HCT116 (cell line): ENCODE data around the gene ABCC1.

Experiments used
- CEBPB ChIP-seq: IDR thresholded peaks from 2 replicates; pipeline ENCODE4 v1.6.1; 2012; ENCODE audit warnings: low read depth
- CTCF ChIP-seq, 3 experiments: fragments of 200-600 bp in 1 of 3; sonication (generic) in 1 of 3; IDR thresholded peaks in 2 of 3; conservative IDR thresholded peaks in 1 of 3; 2 replicates each; pipeline ENCODE4 v1.5.1; 2012 to 2017; ENCODE audit warnings: low read depth in 2 of 3, low read length in 2 of 3, antibody characterized with exemption in 1 of 3, borderline replicate concordance in 1 of 3, control low read depth in 1 of 3, mild to moderate bottlenecking in 1 of 3, mixed read lengths in 1 of 3, mixed run types in 1 of 3, moderate library complexity in 1 of 3; ENCODE audit not compliant: insufficient read depth in 1 of 3
- EGR1 ChIP-seq: IDR thresholded peaks from 2 replicates; pipeline ENCODE4 v1.6.1; 2012; ENCODE audit warnings: low read depth
- EZH2 ChIP-seq: fragments of 200-600 bp; sonication (generic); IDR thresholded peaks from 2 replicates; pipeline ENCODE4 v1.6.1; 2017; ENCODE audit warnings: antibody characterized with exemption, mixed run types
- POLR2A ChIP-seq: IDR thresholded peaks from 2 replicates; pipeline ENCODE4 v1.7.0; 2011; ENCODE audit warnings: borderline replicate concordance; ENCODE audit not compliant: insufficient read depth, insufficient read length; ENCODE audit errors: extremely low read depth
- POLR2AphosphoS5 ChIP-seq: IDR thresholded peaks from 2 replicates; pipeline ENCODE4 v1.6.1; 2011; ENCODE audit warnings: mild to moderate bottlenecking, low read depth, low read length, moderate library complexity
- RAD21 ChIP-seq: IDR thresholded peaks from 2 replicates; pipeline ENCODE4 v1.6.1; 2012; ENCODE audit warnings: low read depth, mild to moderate bottlenecking
- REST ChIP-seq: IDR thresholded peaks from 2 replicates; pipeline ENCODE4 v1.6.1; 2012; ENCODE audit warnings: low read depth
- ZBTB33 ChIP-seq: IDR thresholded peaks from 2 replicates; pipeline ENCODE4 v1.6.1; 2011; ENCODE audit warnings: mild to moderate bottlenecking, low read length, moderate library complexity; ENCODE audit not compliant: insufficient replicate concordance; ENCODE audit errors: extremely low read depth
- ZNF274 ChIP-seq: fragments of 200-500 bp; sonication (Bioruptor generic); IDR thresholded peaks from 2 replicates; pipeline ENCODE4 v1.6.1; 2014; ENCODE audit warnings: mild to moderate bottlenecking, low read depth, low read length, inconsistent platforms

GRCh38 chr16:16041196-16041892 lies 91.9 kb downstream of the ABCC1 start:
- TF ChIP-seq RAD21 (no peak), CTCF (IDR thresholded peaks at IDR 0.05 in 2 of 3, conservative IDR thresholded peaks at IDR 0.05 in 1 of 3; ENCODE audit: borderline replicate concordance in 1 of 3, insufficient read depth in 1 of 3, low read depth in 2 of 3, low read length in 2 of 3) (no peak), EZH2 (no peak), EGR1 (no peak), POLR2A (no peak), POLR2AphosphoS5 (no peak), ZNF274 (no peak), REST (no peak), ZBTB33 (no peak), CEBPB (no peak)
